ENCODE measurements around the gene ORAI3.
"Not testable (repeated sequence)": the region's sequence is repeated elsewhere in the genome, so short reads cannot be mapped to it uniquely, and the experiment has no call there.

The ORAI3 gene

DNA sequence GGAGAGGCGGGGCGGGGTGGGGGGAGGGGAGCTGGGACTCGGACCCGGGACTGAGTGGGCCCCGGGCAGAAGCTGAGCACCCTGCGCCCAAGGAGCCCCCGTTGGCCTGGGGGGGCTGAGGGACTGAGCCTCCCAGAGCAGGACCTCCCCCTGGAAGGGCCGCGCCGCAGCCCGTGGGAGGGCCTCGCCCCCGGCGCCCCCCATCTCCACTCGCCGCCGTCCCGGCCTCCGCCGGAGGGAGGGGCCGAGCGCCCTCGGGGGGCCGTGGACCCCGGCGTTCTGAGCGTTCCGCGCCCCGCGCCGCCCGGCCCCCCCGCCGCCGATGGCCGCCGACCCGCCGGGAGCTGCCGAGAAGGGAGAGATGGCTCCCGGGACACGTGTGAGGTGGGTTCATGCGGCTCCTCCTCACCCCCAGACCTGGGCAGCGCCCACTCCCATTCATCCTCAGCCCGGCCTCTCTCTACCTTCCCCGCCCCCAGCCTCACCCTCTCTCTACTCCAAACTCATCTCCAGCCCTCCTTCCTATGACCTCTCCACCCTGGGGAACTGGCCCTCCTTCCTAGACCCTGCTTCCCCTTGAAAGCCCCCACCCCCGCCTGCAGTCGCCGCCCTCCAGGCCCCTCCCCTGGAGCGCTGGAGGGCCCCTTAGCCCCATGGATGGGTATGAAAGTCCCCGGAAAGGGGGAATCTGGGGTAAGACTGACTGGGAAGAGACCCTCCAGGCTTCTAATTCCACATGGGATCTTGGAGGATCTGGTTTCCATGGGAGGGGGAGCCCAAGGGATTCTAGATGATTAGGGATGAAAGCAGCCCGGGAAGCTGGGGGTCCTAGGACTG, 24.6 kb upstream of the ORAI3 start:
- no peak for DNase-seq (ENCODE audit: low spot score)

GRCh38 chr16:30924913-30925631, 23.8 kb upstream of the ORAI3 start:
- no peak for DNase-seq (ENCODE audit: low spot score)

GRCh38 chr16:30925632-30925987, 23.3 kb upstream of the ORAI3 start:
- no peak for DNase-seq (ENCODE audit: low spot score)

DNA sequence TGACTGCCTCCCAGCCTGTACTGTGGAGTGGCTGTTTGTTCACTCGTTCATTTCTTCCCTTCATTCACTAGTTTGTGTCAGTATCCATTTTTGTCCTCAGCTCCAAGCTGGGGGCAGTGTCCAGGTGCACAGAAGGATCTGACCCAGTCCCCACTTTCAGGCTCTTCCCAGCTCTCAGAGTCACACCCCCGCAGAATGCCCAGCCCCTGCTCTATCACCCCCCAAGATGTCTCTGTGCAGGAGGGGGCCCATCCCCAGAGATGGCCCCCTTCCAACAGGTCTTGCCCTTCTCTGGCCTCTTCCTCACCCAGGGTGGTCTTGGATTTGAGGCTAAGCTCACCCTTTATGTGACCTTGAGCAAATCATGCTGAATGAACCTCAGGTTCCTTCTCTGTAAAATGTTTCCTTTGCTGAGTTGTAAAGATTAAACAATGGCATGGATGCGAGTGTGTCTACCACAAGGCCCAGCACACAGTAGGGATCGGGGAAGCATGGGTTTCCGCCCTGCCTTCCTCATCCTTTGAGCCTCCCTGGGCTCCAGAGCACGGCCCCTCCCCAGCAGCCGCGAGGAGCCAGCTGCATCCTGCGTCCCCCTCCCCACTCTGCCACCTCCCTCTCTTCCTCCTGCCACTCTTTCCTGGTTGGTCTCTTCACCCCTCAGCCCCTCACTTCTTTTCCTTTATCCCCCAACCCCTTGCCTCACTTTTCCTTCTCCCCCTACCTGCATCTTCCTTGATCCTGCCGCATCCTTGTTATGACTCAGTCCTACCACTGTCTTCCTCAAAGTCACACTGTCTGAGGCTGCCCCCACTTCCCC, 22.7 kb upstream of the ORAI3 start:
- DNase-seq (ENCODE audit: low spot score) = no peak

- no peak for DNase-seq (ENCODE audit: low spot score)
These were observed 21.7 kb upstream of the ORAI3 start for GRCh38 chr16:30926937-30927788.

DNA sequence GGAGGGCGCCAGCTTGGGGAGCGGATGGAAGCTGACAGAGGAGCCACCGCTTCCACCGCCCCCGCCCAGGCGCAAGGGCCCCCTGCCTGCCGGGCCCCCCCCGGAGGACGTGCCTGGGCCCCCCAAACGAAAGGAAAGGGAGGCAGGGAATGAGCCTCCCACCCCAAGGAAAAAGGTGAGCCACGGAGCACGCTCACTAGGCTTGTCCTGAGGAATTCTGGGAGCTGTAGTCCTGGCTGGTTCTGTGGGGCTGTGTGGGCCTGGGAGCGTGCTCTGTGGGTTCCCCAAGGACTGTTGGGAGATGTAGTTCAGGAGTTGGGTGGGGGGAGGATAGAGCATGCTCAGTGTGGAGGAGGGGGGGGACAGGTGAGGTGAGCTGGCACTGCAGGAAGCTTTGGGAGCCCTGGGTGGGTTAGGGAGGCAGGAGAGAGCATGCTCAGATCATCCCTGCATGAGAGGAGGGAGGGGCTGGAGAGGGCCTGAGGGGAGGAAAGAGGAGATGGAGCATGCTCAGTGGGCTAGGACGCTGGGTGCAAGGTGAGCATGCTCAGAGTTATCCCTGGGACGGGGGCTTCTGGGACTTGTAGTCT, 21.0 kb upstream of the ORAI3 start:
- DNase-seq (ENCODE audit: low spot score) = peak; percentile 34

GRCh38 chr16:30928390-30928789, 20.5 kb upstream of the ORAI3 start:
- no peak for DNase-seq (ENCODE audit: low spot score)

DNA sequence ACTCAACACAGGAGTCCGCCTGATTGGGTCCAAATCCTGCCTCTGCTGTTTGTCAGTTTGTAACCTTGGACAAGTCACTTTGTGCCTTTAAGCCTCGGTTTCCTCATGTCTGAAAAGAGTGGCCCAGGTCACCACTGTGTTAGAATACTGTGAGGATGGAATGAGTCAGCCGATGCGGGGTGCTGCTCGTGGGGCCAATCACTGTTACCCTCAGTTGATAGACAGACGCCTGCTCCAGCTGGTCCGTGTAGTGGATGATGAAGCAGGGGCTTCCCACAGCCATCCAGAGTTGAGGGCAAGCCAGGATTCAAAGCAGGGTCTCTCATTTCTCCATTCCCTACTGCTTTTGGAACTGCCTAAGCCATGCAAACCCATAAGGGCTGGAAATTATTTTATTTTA, 19.7 kb upstream of the ORAI3 start:
- DNase-seq (ENCODE audit: low spot score) = no peak

DNA sequence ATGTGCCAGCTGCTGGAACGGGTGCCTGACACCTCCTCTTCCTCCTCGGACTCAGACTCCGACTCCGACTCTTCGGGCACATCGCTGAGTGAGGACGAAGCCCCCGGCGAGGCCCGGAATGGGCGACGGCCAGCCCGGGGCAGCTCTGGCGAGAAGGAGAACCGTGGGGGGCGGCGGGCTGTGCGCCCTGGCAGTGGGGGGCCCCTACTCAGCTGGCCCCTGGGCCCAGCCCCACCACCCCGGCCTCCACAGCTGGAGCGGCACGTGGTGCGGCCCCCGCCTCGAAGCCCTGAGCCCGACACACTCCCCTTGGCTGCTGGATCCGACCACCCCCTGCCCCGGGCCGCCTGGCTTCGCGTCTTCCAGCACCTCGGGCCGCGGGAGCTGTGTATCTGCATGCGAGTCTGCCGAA, 18.7 kb upstream of the ORAI3 start:
- DNase-seq (ENCODE audit: low spot score) = no peak

DNA sequence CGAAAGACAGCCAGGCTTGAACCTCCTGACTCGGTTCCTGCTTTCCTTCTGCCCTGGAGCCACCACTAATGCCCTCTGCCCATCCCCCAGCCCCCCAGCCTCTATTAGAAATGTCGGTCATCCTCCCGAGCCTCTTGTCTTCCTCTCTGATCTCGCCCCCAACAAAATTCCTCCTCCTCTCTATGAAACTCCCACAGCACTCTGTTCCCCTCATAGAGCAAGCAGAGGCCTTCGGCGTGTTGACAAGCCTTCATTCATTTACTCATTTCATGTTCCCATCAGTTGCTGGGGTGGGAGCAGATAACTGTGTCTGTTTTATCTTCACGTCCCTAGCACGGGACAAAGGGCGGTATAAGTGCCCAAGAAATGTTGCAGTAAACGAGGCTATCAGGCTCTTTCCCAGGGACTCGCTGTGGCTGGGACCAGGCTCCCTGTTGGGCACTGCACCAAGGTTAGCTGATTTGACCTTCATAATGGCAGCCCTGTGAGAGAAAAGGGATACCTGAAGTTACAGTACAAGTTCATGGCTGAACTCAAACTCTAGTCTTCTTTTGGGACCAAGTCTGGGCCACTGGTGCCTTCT, 17.7 kb upstream of the ORAI3 start:
- no peak for DNase-seq (ENCODE audit: low spot score)

DNA sequence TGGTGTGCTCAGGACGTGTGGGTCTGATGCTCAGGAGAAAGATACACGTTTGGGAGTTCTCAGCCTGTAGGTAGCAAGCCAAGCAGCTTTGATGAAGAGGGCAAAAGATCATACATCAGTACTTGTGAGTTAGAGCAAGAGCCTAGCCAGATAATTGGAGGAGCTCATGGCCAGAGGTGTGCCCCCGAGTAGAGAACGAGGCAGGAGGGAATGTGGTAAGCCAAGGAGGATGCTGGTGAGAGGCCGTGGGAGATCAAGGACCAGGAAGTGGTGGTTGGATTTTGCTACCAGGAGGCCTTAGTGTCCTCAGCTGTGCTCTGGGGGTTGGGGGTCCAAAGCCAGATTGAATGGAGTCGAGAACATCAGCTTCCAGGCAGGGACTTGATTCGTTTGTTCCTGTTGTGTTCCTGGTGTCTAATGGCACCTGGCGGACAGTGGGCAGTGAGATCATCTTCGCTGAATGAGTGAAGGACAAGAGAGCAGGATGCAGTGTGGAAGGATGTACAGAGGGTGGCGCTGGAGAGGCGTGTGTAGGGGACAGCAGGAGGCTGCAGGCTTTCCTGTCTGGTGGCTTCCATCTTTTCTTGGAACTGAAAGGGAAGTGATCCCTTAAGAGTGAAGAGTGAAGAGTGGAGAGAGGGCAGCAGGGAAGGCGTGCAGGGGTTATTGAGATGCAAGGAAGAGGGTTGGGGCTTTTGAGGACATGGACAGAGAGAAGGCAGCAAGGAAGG, 13.9 kb upstream of the ORAI3 start:
- peak; percentile 52 for DNase-seq (ENCODE audit: low spot score)

- DNase-seq (ENCODE audit: low spot score) = no peak
These were observed 11.2 kb upstream of the ORAI3 start for GRCh38 chr16:30937692-30938091.

DNA sequence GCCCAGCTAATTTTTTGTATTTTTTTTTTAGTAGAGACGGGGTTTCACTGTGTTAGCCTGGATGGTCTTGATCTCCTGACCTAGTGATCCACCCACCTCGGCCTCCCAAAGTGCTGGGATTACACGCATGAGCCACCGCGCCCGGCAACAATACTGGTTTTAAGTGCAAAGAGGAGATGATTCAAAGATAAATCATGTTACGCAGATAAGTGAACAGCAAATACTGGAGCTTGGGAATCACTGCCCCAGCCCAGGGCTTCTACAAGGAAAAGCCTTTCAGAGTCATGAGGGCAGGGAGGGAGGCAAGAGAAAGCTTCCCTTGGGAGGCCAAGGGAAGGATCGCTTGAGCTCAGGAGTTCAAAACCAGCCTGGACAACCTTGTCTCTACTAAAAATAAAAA, 9.3 kb upstream of the ORAI3 start:
- DNase-seq (ENCODE audit: low spot score) = not testable (repeated sequence)

DNA sequence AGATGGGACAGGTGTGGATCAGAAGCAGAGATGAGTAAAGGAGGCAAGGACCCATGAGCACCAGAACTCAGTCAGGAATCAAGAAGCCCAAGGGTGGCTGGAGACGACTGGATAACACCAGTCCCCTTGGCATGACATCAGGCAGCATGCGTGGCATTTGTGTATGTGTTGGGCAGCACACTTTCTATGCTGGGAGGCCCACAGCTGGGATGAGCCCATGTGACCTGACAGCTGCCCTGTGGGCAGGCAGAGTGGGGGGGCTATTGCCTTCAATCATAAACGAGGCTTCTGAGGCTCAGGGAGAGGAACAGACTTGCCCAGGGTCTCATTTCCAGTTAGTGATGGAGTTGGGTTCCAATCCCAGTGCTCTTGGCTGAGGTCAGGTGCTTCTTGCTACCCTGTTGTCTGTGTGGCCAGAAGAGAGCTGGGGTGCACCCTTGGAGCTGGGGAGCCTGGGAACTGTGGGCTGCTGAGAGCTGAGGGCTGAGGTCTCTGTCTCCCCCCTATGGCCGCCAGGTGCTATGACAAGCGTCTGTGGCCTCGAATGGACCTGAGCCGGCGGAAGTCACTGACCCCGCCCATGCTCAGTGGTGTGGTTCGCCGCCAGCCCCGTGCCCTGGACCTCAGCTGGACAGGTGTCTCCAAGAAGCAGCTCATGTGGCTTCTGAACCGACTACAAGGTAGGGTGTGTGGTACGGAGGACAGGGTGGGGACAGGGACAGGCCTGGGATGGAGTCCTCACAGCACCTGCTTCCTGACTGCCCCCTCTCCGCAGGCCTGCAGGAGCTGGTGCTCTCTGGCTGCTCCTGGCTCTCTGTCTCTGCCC, 7.1 kb upstream of the ORAI3 start:
- peak; percentile 87 for DNase-seq (ENCODE audit: low spot score)

GRCh38 chr16:30942426-30942806, 6.5 kb upstream of the ORAI3 start:
- no peak for DNase-seq (ENCODE audit: low spot score)

DNA sequence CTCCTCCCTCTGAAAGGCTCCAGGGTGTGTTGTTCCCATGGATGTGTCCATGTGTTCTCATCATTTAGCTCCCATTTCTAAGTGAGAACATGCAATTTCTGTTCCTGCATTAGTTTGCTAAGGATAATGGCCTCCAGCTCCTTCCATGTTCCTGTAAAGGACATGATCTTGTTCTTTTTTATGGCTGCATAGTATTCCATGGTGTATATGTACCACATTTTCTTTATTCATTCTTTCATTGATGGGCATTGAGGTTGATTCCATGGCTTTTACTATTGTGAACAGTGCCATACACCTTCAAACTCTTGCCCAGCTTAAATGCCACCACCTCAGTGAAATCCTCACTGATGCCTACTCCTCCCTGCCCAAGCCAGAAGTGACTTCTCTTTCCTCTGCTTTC, 4.5 kb upstream of the ORAI3 start:
- DNase-seq (ENCODE audit: low spot score) = no peak

DNA sequence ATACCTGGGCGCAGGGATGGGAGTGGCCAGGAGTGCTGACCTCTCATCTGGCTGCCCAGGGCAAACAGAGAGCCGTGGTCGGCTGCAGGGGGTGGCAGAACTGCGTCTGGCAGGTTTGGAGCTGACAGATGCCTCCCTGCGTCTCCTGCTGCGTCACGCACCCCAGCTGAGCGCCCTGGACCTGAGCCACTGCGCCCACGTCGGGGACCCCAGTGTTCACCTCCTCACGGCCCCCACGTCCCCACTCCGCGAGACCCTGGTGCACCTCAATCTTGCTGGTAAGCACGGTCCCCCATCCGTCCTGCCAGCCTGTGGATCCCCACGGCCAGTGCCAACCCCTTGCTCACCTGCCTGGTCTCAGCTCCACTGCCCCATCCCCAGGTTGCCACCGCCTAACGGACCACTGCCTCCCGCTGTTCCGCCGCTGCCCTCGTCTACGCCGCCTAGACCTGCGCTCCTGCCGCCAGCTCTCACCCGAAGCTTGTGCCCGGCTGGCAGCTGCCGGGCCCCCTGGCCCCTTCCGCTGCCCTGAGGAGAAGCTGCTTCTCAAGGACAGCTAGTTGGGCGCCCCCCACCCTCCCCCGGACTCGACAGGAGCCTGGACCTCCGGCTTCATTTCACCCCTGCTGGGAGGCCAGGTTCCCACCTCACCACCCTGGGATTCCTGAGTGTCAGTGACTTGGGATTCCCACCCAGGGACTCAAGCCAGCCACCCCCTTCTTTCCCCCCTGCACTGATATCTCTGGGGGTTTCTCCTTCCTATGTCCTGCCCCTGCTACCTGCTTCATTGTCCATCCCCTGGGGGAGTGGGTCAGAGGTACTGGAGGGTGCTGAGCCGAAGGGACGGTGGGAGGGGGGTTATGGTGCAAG, 2.0 kb upstream of the ORAI3 start:
- no peak for DNase-seq (ENCODE audit: low spot score)

GRCh38 chr16:30947541-30947858, 1.4 kb upstream of the ORAI3 start:
- no peak for DNase-seq (ENCODE audit: low spot score)

Measured in AG08395 (cell line).